OCI-LY3 (cell line): Measurements from ENCODE around the gene KDM4C.

Experiments used
- H2AFZ ChIP-seq: fragments of 200-600, 300-600 bp; shearing (Covaris generic); 2 replicates; pipeline ENCODE4 v1.6.0; 2014; ENCODE audit warnings: antibody characterized with exemption, low read depth, low read length
- H3K27ac ChIP-seq: fragments of 200-600, 300-600 bp; sonication (generic); 2 replicates; pipeline ENCODE4 v1.5.1; 2014; ENCODE audit warnings: mild to moderate bottlenecking, low read length, moderate library complexity, mixed read lengths
- H3K27me3 ChIP-seq: fragments of 200-600, 300-600 bp; sonication (generic); 2 replicates; pipeline ENCODE4 v1.6.1; 2014; ENCODE audit warnings: low read depth, low read length, mixed read lengths
- H3K36me3 ChIP-seq: fragments of 200-600, 300-600 bp; sonication (generic); replicated peaks from 2 replicates; pipeline ENCODE3; 2014; ENCODE audit warnings: low read depth, low read length, mixed read lengths
- H3K4me1 ChIP-seq: fragments of 300-600, 200-600 bp; sonication (generic); 2 replicates; pipeline ENCODE4 v1.6.1; 2014; ENCODE audit warnings: low read length, mixed read lengths
- H3K4me2 ChIP-seq: fragments of 200-600, 300-600 bp; sonication (generic); 2 replicates; pipeline ENCODE4 v1.6.1; 2014; ENCODE audit warnings: low read length, mixed read lengths
- H3K4me3 ChIP-seq: fragments of 300-600, 200-600 bp; sonication (generic); 2 replicates; pipeline ENCODE4 v1.5.1; 2014; ENCODE audit warnings: antibody characterized with exemption, mild to moderate bottlenecking, low read length, moderate library complexity
- H3K79me2 ChIP-seq: fragments of 300-600, 200-600 bp; shearing (Covaris generic); 2 replicates; pipeline ENCODE4 v1.6.1; 2014; ENCODE audit warnings: mild to moderate bottlenecking, low read length, mixed read lengths
- H3K9ac ChIP-seq: fragments of 300-600, 200-600 bp; shearing (Covaris generic); 2 replicates; pipeline ENCODE4 v1.6.0; 2014; ENCODE audit warnings: mild to moderate bottlenecking, low read length, moderate library complexity
- H3K9me3 ChIP-seq: fragments of 200-600, 300-600 bp; shearing (Covaris generic); 2 replicates; pipeline ENCODE4 v1.6.1; 2014; ENCODE audit warnings: low read length, mixed read lengths; ENCODE audit not compliant: insufficient read depth
- H4K20me1 ChIP-seq: fragments of 200-600, 300-600 bp; sonication (generic); 2 replicates; pipeline ENCODE4 v1.6.1; 2016; ENCODE audit warnings: low read length, mixed read lengths; ENCODE audit not compliant: insufficient read depth
- CTCF ChIP-seq: fragments of 200-600, 300-600 bp; sonication (generic); IDR thresholded peaks from 2 replicates; pipeline ENCODE4 v1.5.1; 2014; ENCODE audit warnings: antibody characterized with exemption, low read length, low read depth
- EZH2phosphoT487 ChIP-seq: fragments of 200-600 bp; shearing (Covaris generic); IDR thresholded peaks from 2 replicates; pipeline ENCODE4 v1.6.1; 2018; ENCODE audit warnings: antibody characterized with exemption, mixed run types, low read depth

Gene KDM4C

GRCh38 chr9:6961845-6962522 is 204.2 kb downstream of the KDM4C start:
- no peaks in the 10 kb centered on the region for H3K27me3 ChIP-seq
- no peaks in the 10 kb centered on the region for H3K36me3 ChIP-seq
- no peaks in the 10 kb centered on the region for H3K79me2 ChIP-seq
- no peak overlapping the region for H3K27ac ChIP-seq
- no peak overlapping the region for H3K4me3 ChIP-seq
- H3K9ac ChIP-seq, result no peak overlapping the region
- H4K20me1 ChIP-seq, result no peaks in the 10 kb centered on the region
- no peak overlapping the region for H2AFZ ChIP-seq
- no peak overlapping the region for H3K4me2 ChIP-seq
- no peaks in the 10 kb centered on the region for H3K9me3 ChIP-seq
- H3K4me1 ChIP-seq, result no peaks in the 10 kb centered on the region
- TF ChIP-seq EZH2phosphoT487 (no peak), CTCF (no peak)

- no peaks in the 10 kb centered on the region for H3K79me2 ChIP-seq
- H3K27ac ChIP-seq, result no peak overlapping the region
- H3K4me2 ChIP-seq, result no peak overlapping the region
- H3K9me3 ChIP-seq, result no peaks in the 10 kb centered on the region
- no peaks in the 10 kb centered on the region for H3K4me1 ChIP-seq
- no peaks in the 10 kb centered on the region for H4K20me1 ChIP-seq
- no peak overlapping the region for H3K4me3 ChIP-seq
- no peak overlapping the region for H2AFZ ChIP-seq
- no peaks in the 10 kb centered on the region for H3K27me3 ChIP-seq
- H3K36me3 ChIP-seq, result no peaks in the 10 kb centered on the region
- TF ChIP-seq EZH2phosphoT487, result no peak
- no peak for TF ChIP-seq CTCF
- no peak overlapping the region for H3K9ac ChIP-seq
Observed at GRCh38 chr9:6965566-6965965, 207.8 kb downstream of the KDM4C start.

- no peaks in the 10 kb centered on the region for H3K36me3 ChIP-seq
- no peak overlapping the region for H2AFZ ChIP-seq
- no peaks in the 10 kb centered on the region for H3K9me3 ChIP-seq
- H4K20me1 ChIP-seq, result 0 out of 2 replicates have a peak, but pooled peaks cover 4% of the 10 kb centered on the region
- TF ChIP-seq EZH2phosphoT487 (no peak), CTCF (no peak)
- no peaks in the 10 kb centered on the region for H3K79me2 ChIP-seq
- no peak overlapping the region for H3K4me2 ChIP-seq
- H3K27ac ChIP-seq, result no peak overlapping the region
- no peak overlapping the region for H3K9ac ChIP-seq
- H3K27me3 ChIP-seq, result no peaks in the 10 kb centered on the region
- peaks cover 1% of the 10 kb centered on the region for H3K4me1 ChIP-seq
- no peak overlapping the region for H3K4me3 ChIP-seq
Observed at GRCh38 chr9:6968271-6968670, 210.5 kb downstream of the KDM4C start.

- Histone ChIP-seq H3K36me3 (no peaks in the 10 kb centered on the region), H3K4me3 (no peak overlapping the region), H3K9ac (no peak overlapping the region), H3K4me1 (peaks cover 10% of the 10 kb centered on the region), H3K27me3 (no peaks in the 10 kb centered on the region), H4K20me1 (peaks cover 11% of the 10 kb centered on the region; the same call in 1 of the 2 replicates), H3K27ac (no peak overlapping the region), H3K4me2 (no peak overlapping the region), H2AFZ (no peak overlapping the region), H3K9me3 (no peaks in the 10 kb centered on the region), H3K79me2 (no peaks in the 10 kb centered on the region)
- no peak for TF ChIP-seq EZH2phosphoT487
- no peak for TF ChIP-seq CTCF
Observed at GRCh38 chr9:6969805-6970204, 212.0 kb downstream of the KDM4C start.
